BE2C (cell line): ENCODE data around the gene CCDC93.
"Not testable (repeated sequence)": the region's sequence is repeated elsewhere in the genome, so short reads cannot be mapped to it uniquely, and the experiment has no call there.

Experiments used
- DNase-seq: peaks from one replicate; pipeline ENCODE4 v3.0.0-alpha.2; 2020
- H3K27me3 ChIP-seq: fragments of 250-450 bp; sonication (Bioruptor Pico); 2 replicates; pipeline ENCODE4 v1.5.1; 2020; ENCODE audit warnings: mild to moderate bottlenecking
- H3K36me3 ChIP-seq: fragments of 250-450 bp; sonication (Bioruptor Pico); 2 replicates; pipeline ENCODE4 v1.5.1; 2020; ENCODE audit warnings: mild to moderate bottlenecking
- H3K4me1 ChIP-seq: fragments of 250-450 bp; sonication (Bioruptor Pico); 2 replicates; pipeline ENCODE4 v1.5.1; 2020
- H3K4me3 ChIP-seq: 2 replicates; pipeline ENCODE4 v1.5.1; 2011; ENCODE audit warnings: low read depth, low read length
- H3K9me3 ChIP-seq: fragments of 250-450 bp; sonication (Bioruptor Pico); 2 replicates; pipeline ENCODE4 v1.5.1; 2020
- TF ChIP-seq, protein P1 (sequence below): IDR thresholded peaks from 2 replicates; pipeline ENCODE4 v1.5.1; 2012; ENCODE audit warnings: mild to moderate bottlenecking, low read depth, low read length

The CCDC93 gene

DNA sequence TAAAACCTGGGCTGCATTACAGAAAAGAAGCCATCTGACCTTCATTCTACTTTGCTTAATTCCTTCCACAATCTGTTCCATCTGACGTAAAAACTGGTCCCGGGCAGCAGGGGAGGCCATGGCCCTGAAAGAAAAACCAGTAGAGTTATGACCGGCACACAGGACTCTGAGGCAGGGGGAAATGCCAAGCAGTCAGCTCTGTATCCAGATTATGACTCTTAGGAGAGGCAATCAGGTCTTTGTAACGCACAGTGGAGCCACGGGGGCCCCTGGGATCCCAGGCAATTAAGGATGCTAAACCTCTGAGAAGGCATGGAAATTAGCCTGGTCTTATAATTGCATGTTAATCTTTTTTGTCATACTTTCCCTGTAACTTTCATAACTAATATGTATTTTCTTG lies 78.4 kb downstream of the CCDC93 start:
- TF ChIP-seq, protein P1, sequence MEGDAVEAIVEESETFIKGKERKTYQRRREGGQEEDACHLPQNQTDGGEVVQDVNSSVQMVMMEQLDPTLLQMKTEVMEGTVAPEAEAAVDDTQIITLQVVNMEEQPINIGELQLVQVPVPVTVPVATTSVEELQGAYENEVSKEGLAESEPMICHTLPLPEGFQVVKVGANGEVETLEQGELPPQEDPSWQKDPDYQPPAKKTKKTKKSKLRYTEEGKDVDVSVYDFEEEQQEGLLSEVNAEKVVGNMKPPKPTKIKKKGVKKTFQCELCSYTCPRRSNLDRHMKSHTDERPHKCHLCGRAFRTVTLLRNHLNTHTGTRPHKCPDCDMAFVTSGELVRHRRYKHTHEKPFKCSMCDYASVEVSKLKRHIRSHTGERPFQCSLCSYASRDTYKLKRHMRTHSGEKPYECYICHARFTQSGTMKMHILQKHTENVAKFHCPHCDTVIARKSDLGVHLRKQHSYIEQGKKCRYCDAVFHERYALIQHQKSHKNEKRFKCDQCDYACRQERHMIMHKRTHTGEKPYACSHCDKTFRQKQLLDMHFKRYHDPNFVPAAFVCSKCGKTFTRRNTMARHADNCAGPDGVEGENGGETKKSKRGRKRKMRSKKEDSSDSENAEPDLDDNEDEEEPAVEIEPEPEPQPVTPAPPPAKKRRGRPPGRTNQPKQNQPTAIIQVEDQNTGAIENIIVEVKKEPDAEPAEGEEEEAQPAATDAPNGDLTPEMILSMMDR: no peak
- no peak for DNase-seq
- Histone ChIP-seq H3K27me3 (no peaks in the 10 kb centered on the region), H3K9me3 (no peaks in the 10 kb centered on the region), H3K4me1 (no peaks in the 10 kb centered on the region), H3K36me3 (no peaks in the 10 kb centered on the region), H3K4me3 (no peak overlapping the region)

DNA sequence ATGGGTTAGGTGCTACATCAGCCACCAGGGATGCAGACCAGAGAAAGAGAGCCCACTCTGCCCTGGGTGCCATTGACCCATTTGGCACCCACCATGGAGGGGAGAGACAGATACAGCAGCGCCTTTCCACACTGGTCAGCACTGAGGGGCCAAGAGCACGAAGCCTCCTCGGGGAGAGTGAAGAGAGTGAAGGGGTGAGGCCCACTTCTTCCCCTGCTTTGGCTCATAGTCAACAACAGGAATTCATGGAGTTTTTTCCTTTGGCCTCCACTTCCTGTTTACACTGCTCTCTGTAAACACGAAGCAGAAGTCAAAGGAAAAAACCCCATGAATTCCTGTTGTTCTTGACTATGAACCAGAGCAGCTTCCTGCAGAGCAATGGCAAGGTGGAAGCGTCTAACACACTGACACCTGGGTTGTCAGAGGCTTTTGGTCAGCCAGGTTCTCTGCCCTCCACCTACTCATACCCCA lies 80.0 kb downstream of the CCDC93 start:
- Histone ChIP-seq H3K9me3 (no peaks in the 10 kb centered on the region), H3K27me3 (no peaks in the 10 kb centered on the region), H3K4me3 (no peak overlapping the region), H3K36me3 (no peaks in the 10 kb centered on the region), H3K4me1 (no peaks in the 10 kb centered on the region)
- TF ChIP-seq, protein P1: no peak
- no peak for DNase-seq

DNA sequence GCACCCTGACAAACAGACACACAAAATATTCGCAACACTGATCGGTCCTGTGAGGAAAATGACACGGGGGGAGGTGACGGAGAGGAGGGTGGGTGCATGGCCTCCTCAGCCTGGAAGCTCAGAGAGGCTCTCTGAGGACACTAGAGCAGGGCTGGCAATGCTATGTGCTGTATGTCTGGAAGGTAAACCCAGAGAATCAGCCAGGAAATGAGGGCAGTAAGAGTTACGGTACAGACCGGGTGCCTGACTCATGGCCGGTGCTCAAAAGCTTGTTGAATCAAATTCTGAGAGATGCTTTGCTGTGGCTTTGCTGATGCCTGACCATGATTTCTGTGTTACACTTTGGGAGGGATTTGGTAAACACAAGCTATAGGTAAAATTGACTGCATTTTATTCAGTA lies 81.9 kb downstream of the CCDC93 start:
- Histone ChIP-seq H3K9me3 (no peaks in the 10 kb centered on the region), H3K4me3 (no peak overlapping the region), H3K4me1 (no peaks in the 10 kb centered on the region), H3K36me3 (no peaks in the 10 kb centered on the region), H3K27me3 (no peaks in the 10 kb centered on the region)
- no peak for DNase-seq
- TF ChIP-seq, protein P1: no peak

DNA sequence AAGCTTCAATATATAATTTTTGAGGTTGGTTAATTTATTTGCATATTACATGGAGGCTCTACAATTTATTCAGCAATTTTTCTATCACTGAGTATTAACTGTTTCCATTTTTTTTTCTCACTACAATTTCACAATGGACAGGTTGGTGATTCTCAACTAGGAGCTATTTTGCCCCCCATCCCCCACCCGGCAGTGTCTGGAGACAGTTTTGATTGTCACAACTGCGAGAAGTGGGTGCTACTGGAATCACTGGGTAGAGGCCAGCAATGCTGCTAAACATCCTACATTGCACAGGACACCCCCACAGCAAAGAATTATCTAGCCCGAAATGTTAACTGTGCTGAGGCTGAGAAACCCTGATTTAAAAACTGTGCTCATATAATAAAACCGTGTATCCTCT lies 82.6 kb downstream of the CCDC93 start:
- Histone ChIP-seq H3K36me3 (no peaks in the 10 kb centered on the region), H3K9me3 (no peaks in the 10 kb centered on the region), H3K4me3 (no peak overlapping the region), H3K4me1 (no peaks in the 10 kb centered on the region), H3K27me3 (no peaks in the 10 kb centered on the region)
- TF ChIP-seq, protein P1: no peak
- no peak for DNase-seq

DNA sequence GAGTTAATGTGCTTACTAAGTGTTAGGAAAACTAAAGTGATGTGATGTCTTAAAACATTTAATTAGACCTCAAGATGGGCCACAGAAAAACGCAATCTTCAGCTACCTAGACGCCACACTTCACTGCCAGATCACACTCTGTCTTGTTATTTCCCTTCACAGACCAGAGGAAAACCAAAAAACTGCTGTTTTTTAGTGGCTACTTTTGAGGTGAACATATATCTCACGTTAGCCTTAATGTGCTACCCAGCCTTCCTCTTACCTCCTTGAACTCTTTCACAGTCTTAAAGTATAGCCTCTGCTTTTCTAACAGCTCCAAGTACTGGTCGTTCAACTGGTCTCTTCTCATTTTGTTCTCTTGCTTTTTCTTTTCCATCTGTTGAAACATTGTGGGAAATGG lies 83.1 kb downstream of the CCDC93 start:
- Histone ChIP-seq H3K9me3 (no peaks in the 10 kb centered on the region), H3K4me1 (no peaks in the 10 kb centered on the region), H3K27me3 (no peaks in the 10 kb centered on the region), H3K36me3 (no peaks in the 10 kb centered on the region), H3K4me3 (no peak overlapping the region)
- TF ChIP-seq, protein P1: no peak
- no peak for DNase-seq

DNA sequence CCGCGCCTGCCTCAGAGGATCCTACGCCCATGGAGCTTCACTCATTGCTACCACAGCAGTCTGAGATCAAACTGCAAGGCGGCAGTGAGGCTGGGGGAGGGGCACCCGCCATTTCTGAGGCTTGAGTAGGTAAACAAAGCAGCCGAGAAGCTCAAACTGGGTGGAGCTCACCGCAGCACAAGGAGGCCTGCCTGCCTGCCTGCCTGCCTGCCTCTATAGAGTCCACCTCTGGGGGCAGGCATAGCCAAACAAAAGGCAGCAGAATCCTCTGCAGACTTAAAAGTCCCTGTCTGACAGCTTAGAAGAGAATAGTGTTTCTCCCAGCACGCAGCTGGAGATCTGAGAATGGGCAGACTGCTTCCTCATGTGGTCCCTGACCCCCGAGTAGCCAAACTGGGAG lies 90.4 kb downstream of the CCDC93 start:
- not testable (repeated sequence) for H3K4me3 ChIP-seq, H3K9me3 ChIP-seq, H3K4me1 ChIP-seq, DNase-seq, H3K36me3 ChIP-seq, H3K27me3 ChIP-seq

DNA sequence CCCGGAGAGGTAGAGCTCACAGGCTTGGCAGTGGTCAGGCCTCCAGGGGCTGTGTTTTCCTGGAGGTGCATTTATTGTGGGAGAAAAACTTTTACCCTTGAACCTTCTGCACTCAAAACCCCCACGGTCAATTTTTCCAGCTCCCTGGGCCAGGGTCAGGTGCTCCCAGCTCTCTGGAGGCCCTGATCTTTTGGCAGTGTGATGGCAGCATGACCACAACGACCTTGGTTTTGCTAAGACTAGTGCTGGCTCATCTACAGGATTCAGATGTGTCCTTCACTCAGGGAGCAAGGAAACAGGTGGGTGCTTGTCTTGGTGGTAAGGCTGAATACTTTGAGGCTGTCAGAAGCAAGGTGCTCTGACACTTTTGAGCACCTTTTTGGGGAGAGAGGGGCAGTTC lies 92.3 kb downstream of the CCDC93 start:
- no peaks in the 10 kb centered on the region for H3K27me3 ChIP-seq
- no peaks in the 10 kb centered on the region for H3K4me1 ChIP-seq
- H3K36me3 ChIP-seq: no peaks in the 10 kb centered on the region
- no peak overlapping the region for H3K4me3 ChIP-seq
- no peaks in the 10 kb centered on the region for H3K9me3 ChIP-seq
- DNase-seq: no peak
- TF ChIP-seq, protein P1: no peak
